Measurements from ENCODE around the gene SEC24D.
A peak's percentile ranks its signal among the peaks of the same experiment; 100 is the strongest.

SEC24D gene

DNA sequence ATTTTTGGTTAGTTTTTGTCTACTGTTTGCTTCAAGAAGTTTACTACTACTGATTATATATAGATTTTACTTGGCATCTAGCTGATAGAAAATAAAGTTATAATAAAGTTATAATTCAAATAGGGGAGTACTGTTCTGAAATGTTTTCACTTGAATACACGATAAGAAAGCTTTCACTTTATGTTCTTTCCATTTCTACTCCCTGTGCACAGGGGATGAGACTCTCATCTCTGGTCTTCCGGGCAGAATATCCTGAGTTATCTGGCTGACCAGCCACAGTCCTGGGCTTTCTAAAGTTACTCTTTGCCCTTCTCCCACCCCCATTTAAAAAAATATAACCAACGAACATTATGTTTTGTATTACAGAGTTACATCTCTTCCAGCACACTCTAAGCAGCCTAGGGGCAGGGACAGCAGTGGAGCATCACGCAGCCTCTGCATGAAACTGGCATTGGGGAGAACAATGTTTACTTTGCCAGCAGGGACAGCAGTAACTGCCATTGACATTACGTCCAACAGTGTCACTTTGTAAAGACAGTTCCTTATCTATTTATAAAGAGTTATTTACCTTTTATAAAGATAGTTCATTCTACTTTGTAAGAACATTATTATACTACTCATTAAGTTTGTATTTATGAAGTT, 86.5 kb downstream of the SEC24D start:
- Histone ChIP-seq H3K9me3 (ENCODE audit: control insufficient read depth in 5 of 5, low read length in 5 of 5) (no peaks in the 10 kb centered on the region), H3K9ac (ENCODE audit: low read length in 5 of 5) (no peak overlapping the region), H3K4me1 (ENCODE audit: control insufficient read depth in 5 of 5, insufficient read depth in 5 of 5, low read length in 5 of 5) (peaks cover 0 to 4% (median 0%) of the 10 kb centered on the region in 5 donors), H3K27ac (ENCODE audit: low read depth, low read length) (no peak overlapping the region), H3K36me3 (ENCODE audit: control insufficient read depth in 5 of 5, insufficient read depth in 5 of 5, low read length in 5 of 5) (peaks cover 14 to 53% (median 24%) of the 10 kb centered on the region in 5 donors), H3K4me3 (ENCODE audit: low read depth in 1 of 5, low read length in 5 of 5) (no peak overlapping the region), H3K27me3 (ENCODE audit: control insufficient read depth in 5 of 5, insufficient read depth in 4 of 5, low read length in 5 of 5) (no peaks in the 10 kb centered on the region)

DNA sequence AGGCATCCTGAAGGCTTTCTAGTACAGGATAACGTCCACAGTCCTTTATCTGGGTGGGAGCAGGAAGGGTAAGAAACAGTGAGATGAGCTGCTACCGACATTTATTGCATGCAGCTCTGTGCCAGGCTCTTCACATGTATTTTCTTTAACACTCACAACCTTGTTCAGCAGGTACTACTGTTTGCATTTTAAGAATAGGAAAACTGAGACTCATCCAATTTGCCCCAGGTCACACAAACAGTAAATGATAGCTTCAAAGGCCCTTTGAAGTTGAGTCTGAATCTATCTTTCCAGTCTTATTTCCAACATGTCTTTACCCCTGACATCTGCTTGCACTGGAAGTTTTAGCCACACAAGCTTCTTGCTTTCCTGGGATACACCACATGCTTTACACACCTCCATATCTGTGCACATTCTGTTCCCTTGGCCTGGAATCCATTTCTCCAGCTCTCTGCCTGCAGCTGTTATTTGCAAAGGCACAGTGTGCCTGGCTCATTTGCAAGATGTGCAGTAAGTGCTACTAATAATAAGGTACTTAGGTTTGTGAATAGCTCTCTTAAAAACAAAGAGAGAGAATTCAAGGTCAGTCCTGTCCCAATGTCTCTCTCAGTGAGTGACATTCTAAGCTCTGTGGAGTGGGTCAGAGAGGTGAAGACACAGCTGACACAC, 89.5 kb downstream of the SEC24D start:
- H3K4me3 ChIP-seq (ENCODE audit: low read depth in 1 of 5, low read length in 5 of 5): no peak overlapping the region
- H3K4me1 ChIP-seq (ENCODE audit: control insufficient read depth in 5 of 5, insufficient read depth in 5 of 5, low read length in 5 of 5): peaks cover 0 to 4% (median 3%) of the 10 kb centered on the region in 5 donors
- no peaks in the 10 kb centered on the region for H3K9me3 ChIP-seq (ENCODE audit: control insufficient read depth in 5 of 5, low read length in 5 of 5)
- no peak overlapping the region for H3K27ac ChIP-seq (ENCODE audit: low read depth, low read length)
- H3K36me3 ChIP-seq (ENCODE audit: control insufficient read depth in 5 of 5, insufficient read depth in 5 of 5, low read length in 5 of 5): peaks cover 15 to 58% (median 25%) of the 10 kb centered on the region in 5 donors
- no peak overlapping the region for H3K9ac ChIP-seq (ENCODE audit: low read length in 5 of 5)
- no peaks in the 10 kb centered on the region for H3K27me3 ChIP-seq (ENCODE audit: control insufficient read depth in 5 of 5, insufficient read depth in 4 of 5, low read length in 5 of 5)

DNA sequence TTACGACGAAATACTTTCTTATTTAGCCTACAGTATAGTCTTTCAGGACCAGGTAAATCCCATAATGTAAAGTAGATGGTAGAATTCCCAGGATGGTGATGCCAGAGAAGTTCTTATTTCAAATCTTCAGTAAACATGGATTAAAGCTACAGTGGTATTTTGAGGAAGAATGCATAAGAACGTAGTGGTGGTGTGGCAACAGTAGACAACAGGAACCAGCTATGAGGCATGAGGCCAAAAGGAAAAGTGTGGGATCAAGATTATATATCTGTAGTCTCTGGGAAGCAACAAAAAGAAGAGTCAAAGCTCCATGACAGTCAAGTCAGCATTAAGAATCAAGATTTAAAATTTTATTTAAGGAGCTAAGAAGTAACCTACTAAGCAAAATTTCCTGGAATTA, 90.6 kb downstream of the SEC24D start:
- Histone ChIP-seq H3K27me3 (ENCODE audit: control insufficient read depth in 5 of 5, insufficient read depth in 4 of 5, low read length in 5 of 5) (no peaks in the 10 kb centered on the region), H3K4me3 (ENCODE audit: low read depth in 1 of 5, low read length in 5 of 5) (no peak overlapping the region), H3K9ac (ENCODE audit: low read length in 5 of 5) (no peak overlapping the region), H3K27ac (ENCODE audit: low read depth, low read length) (no peak overlapping the region), H3K4me1 (ENCODE audit: control insufficient read depth in 5 of 5, insufficient read depth in 5 of 5, low read length in 5 of 5) (peaks cover 0 to 8% (median 6%) of the 10 kb centered on the region in 5 donors), H3K36me3 (ENCODE audit: control insufficient read depth in 5 of 5, insufficient read depth in 5 of 5, low read length in 5 of 5) (peaks cover 15 to 55% (median 28%) of the 10 kb centered on the region in 5 donors), H3K9me3 (ENCODE audit: control insufficient read depth in 5 of 5, low read length in 5 of 5) (no peaks in the 10 kb centered on the region)

DNA sequence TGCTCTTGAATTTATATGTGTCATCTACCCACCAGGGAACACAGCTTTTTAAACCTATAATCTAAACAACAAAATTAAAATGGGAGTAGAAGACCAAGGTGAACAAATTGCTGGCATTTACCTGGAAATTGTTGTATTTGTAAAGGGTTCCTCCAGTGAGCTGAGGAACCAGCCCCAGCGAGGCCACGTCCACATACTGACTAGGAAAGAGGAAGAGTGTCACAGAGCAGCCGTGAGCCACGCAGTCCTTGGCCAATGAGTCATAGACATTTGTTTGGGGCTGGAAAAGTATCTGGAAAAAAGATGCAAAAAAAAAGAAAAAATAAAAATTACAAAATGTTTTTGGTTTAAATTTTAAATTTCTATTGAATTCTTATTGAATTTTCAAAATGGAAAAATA, 92.1 kb downstream of the SEC24D start:
- Histone ChIP-seq H3K27me3 (ENCODE audit: control insufficient read depth in 5 of 5, insufficient read depth in 4 of 5, low read length in 5 of 5) (no peaks in the 10 kb centered on the region), H3K9ac (ENCODE audit: low read length in 5 of 5) (no peak overlapping the region), H3K4me1 (ENCODE audit: control insufficient read depth in 5 of 5, insufficient read depth in 5 of 5, low read length in 5 of 5) (peaks cover 0 to 8% (median 6%) of the 10 kb centered on the region in 5 donors), H3K27ac (ENCODE audit: low read depth, low read length) (no peak overlapping the region), H3K36me3 (ENCODE audit: control insufficient read depth in 5 of 5, insufficient read depth in 5 of 5, low read length in 5 of 5) (peaks cover 20 to 57% (median 34%) of the 10 kb centered on the region in 5 donors), H3K4me3 (ENCODE audit: low read depth in 1 of 5, low read length in 5 of 5) (no peak overlapping the region), H3K9me3 (ENCODE audit: control insufficient read depth in 5 of 5, low read length in 5 of 5) (no peaks in the 10 kb centered on the region)

DNA sequence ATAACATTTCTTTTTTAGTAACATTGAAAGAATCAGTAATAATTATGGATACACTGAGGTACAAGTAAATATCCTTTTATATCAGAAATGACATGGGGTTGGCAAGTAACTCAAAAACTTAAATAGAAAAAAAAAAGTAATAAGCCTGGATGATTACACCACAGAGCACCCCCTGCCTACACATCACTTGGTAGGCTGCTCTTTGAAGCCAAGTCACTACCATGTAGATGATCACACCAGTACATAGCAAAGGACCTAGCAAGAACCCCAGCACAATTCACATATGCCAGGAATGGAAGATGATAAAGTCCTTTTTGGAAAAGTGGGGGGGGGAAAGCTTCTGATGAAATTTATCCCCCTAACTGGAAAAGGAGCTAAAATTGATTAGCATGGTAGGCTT, 93.9 kb downstream of the SEC24D start:
- no peaks in the 10 kb centered on the region for H3K9me3 ChIP-seq (ENCODE audit: control insufficient read depth in 5 of 5, low read length in 5 of 5)
- no peak overlapping the region for H3K4me3 ChIP-seq (ENCODE audit: low read depth in 1 of 5, low read length in 5 of 5)
- no peak overlapping the region for H3K27ac ChIP-seq (ENCODE audit: low read depth, low read length)
- H3K4me1 ChIP-seq (ENCODE audit: control insufficient read depth in 5 of 5, insufficient read depth in 5 of 5, low read length in 5 of 5): peaks cover 0 to 8% (median 6%) of the 10 kb centered on the region in 5 donors
- no peaks in the 10 kb centered on the region for H3K27me3 ChIP-seq (ENCODE audit: control insufficient read depth in 5 of 5, insufficient read depth in 4 of 5, low read length in 5 of 5)
- H3K9ac ChIP-seq (ENCODE audit: low read length in 5 of 5): no peak overlapping the region
- H3K36me3 ChIP-seq (ENCODE audit: control insufficient read depth in 5 of 5, insufficient read depth in 5 of 5, low read length in 5 of 5): peaks cover 36 to 68% (median 46%) of the 10 kb centered on the region in 5 donors

DNA sequence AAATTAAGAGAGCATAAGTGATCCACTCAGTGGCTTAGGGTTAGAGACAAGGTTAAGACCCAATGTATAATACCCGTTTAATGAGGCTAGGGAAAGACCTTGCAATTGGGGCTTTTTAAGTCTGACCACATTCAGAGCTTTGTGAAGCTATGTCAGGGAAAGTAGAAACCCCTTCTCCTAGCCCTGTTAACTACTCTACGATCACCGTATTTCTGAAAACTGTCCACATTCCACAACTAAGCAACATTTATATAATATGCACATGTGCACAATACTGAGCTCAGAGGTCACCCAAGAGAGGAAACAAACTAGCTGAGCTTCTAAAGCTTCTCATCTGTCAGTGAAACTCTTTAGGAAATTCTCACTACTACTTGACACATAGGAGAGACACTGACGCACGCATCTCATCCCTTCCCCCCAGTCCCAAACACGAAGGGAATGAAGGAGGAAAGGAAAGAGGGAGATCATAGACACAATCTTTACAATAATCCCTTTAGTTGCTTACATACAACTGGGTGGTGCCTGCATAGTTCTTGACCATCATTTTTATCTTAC, 94.5 kb downstream of the SEC24D start:
- Histone ChIP-seq H3K36me3 (ENCODE audit: control insufficient read depth in 5 of 5, insufficient read depth in 5 of 5, low read length in 5 of 5) (peaks cover 37 to 65% (median 44%) of the 10 kb centered on the region in 5 donors), H3K9me3 (ENCODE audit: control insufficient read depth in 5 of 5, low read length in 5 of 5) (no peaks in the 10 kb centered on the region), H3K4me3 (ENCODE audit: low read depth in 1 of 5, low read length in 5 of 5) (peak overlapping the region in 2 of 5 donors; percentile 3 to 25), H3K27me3 (ENCODE audit: control insufficient read depth in 5 of 5, insufficient read depth in 4 of 5, low read length in 5 of 5) (no peaks in the 10 kb centered on the region), H3K9ac (ENCODE audit: low read length in 5 of 5) (peak overlapping the region in 2 of 5 donors; percentile 20 to 36), H3K27ac (ENCODE audit: low read depth, low read length) (no peak overlapping the region), H3K4me1 (ENCODE audit: control insufficient read depth in 5 of 5, insufficient read depth in 5 of 5, low read length in 5 of 5) (peaks cover 0 to 8% (median 6%) of the 10 kb centered on the region in 5 donors)

DNA sequence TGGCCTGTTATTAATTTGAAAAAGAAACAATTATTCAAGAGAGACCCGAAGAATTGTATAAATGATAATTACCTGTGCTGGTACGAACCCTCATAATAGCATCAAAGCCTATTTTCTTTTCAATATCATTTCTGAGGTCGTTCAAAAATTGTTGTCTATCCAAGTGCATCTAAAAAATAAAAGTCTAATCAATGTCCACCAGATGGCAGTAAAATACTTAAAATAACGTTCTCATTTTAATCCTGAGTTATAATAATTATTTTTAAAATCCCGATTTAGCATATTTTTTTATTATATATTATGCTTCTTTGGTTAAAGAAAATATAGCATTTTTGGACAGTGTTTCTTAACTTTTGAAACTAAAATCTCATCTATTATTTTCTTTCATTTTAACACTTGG, 95.1 kb downstream of the SEC24D start:
- Histone ChIP-seq H3K9ac (ENCODE audit: low read length in 5 of 5) (peak overlapping the region in 2 of 5 donors; percentile 20 to 36), H3K27me3 (ENCODE audit: control insufficient read depth in 5 of 5, insufficient read depth in 4 of 5, low read length in 5 of 5) (no peaks in the 10 kb centered on the region), H3K4me1 (ENCODE audit: control insufficient read depth in 5 of 5, insufficient read depth in 5 of 5, low read length in 5 of 5) (peaks cover 0 to 8% (median 6%) of the 10 kb centered on the region in 5 donors), H3K36me3 (ENCODE audit: control insufficient read depth in 5 of 5, insufficient read depth in 5 of 5, low read length in 5 of 5) (peaks cover 41 to 67% (median 48%) of the 10 kb centered on the region in 5 donors), H3K9me3 (ENCODE audit: control insufficient read depth in 5 of 5, low read length in 5 of 5) (no peaks in the 10 kb centered on the region), H3K27ac (ENCODE audit: low read depth, low read length) (no peak overlapping the region), H3K4me3 (ENCODE audit: low read depth in 1 of 5, low read length in 5 of 5) (no peak overlapping the region)

DNA sequence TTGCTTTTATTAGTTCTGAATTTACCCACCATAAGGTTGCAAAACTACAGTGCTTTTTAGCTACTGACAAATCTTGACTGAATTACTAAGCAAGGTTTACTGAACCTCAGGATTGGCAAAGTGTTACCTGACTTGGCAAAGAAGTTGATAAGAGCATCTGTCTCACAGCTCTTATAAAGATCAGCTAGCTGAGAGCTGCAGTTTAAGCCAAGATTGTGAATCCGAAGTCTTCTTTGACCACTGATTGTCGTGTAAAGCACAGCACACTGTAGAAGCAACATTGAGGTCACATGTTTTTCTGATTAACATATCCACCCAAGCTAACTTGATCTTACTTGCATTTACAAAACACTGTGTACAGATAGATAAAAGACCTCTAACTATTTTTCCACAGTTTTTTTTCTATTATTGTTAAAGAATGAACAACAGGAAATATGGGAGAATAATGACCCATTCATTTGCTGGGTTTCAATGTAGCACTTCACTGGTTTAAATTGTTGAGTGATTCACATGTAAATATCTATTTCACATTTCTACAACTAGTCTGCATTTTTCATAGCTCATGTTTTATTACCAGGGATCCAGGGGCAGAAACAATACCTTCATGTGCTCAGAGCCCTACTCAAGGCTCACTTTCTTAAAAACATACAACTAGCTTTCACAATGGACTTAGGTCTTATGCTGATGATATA, 96.8 kb downstream of the SEC24D start:
- no peak overlapping the region for H3K4me3 ChIP-seq (ENCODE audit: low read depth in 1 of 5, low read length in 5 of 5)
- no peaks in the 10 kb centered on the region for H3K9me3 ChIP-seq (ENCODE audit: control insufficient read depth in 5 of 5, low read length in 5 of 5)
- peaks cover 0 to 8% (median 6%) of the 10 kb centered on the region in 5 donors for H3K4me1 ChIP-seq (ENCODE audit: control insufficient read depth in 5 of 5, insufficient read depth in 5 of 5, low read length in 5 of 5)
- H3K27ac ChIP-seq (ENCODE audit: low read depth, low read length): no peak overlapping the region
- H3K9ac ChIP-seq (ENCODE audit: low read length in 5 of 5): no peak overlapping the region
- no peaks in the 10 kb centered on the region for H3K27me3 ChIP-seq (ENCODE audit: control insufficient read depth in 5 of 5, insufficient read depth in 4 of 5, low read length in 5 of 5)
- H3K36me3 ChIP-seq (ENCODE audit: control insufficient read depth in 5 of 5, insufficient read depth in 5 of 5, low read length in 5 of 5): peaks cover 38 to 65% (median 45%) of the 10 kb centered on the region in 5 donors

DNA sequence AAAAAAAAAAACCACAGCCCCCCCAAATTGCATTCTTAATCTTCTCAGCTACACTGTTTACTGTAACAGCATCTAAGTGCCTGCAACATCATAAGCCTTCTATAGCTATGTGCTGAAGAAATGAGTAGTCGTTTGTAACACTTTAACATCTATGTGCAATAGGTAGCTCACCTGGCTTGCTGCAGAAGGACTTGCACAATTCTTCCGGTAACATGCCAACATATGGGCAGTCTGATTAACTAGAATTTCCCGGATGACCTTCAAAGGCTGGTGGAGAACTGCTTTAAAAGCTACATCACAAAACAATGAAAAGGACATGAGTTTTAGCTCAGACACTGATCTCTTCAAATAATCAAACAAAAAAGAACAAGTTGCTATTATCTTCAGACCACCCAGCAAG, 97.8 kb downstream of the SEC24D start:
- Histone ChIP-seq H3K27me3 (ENCODE audit: control insufficient read depth in 5 of 5, insufficient read depth in 4 of 5, low read length in 5 of 5) (no peaks in the 10 kb centered on the region), H3K4me3 (ENCODE audit: low read depth in 1 of 5, low read length in 5 of 5) (no peak overlapping the region), H3K27ac (ENCODE audit: low read depth, low read length) (no peak overlapping the region), H3K9me3 (ENCODE audit: control insufficient read depth in 5 of 5, low read length in 5 of 5) (no peaks in the 10 kb centered on the region), H3K9ac (ENCODE audit: low read length in 5 of 5) (no peak overlapping the region), H3K36me3 (ENCODE audit: control insufficient read depth in 5 of 5, insufficient read depth in 5 of 5, low read length in 5 of 5) (peaks cover 30 to 57% (median 41%) of the 10 kb centered on the region in 5 donors), H3K4me1 (ENCODE audit: control insufficient read depth in 5 of 5, insufficient read depth in 5 of 5, low read length in 5 of 5) (peaks cover 0 to 8% (median 6%) of the 10 kb centered on the region in 5 donors)
